CD4-positive, alpha-beta T cell treated with Interleukin-17A for 4 hours (primary cell): ENCODE data around the gene PIAS1.
"Not testable (repeated sequence)": the region's sequence is repeated elsewhere in the genome, so short reads cannot be mapped to it uniquely, and the experiment has no call there.

Experiments
- DNase-seq: peaks from one replicate; pipeline ENCODE4 v3.0.0-alpha.2; 2020; ENCODE audit warnings: mixed read lengths

The PIAS1 gene

GRCh38 chr15:68130851-68131250 lies 76.7 kb downstream of the PIAS1 start:
- DNase-seq: no peak

- DNase-seq: no peak
Measured at GRCh38 chr15:68137096-68137495, 83.0 kb downstream of the PIAS1 start.

GRCh38 chr15:68143129-68143528 lies 89.0 kb downstream of the PIAS1 start:
- no peak for DNase-seq

- DNase-seq: no peak
Measured at GRCh38 chr15:68143785-68144184, 89.7 kb downstream of the PIAS1 start.

- DNase-seq: no peak
Measured at GRCh38 chr15:68145706-68146105, 91.6 kb downstream of the PIAS1 start.

- DNase-seq: no peak
Measured at GRCh38 chr15:68148039-68148438, 93.9 kb downstream of the PIAS1 start.

- no peak for DNase-seq
Measured at GRCh38 chr15:68149059-68149458, 94.9 kb downstream of the PIAS1 start.

- no peak for DNase-seq
Measured at GRCh38 chr15:68150187-68150586, 96.1 kb downstream of the PIAS1 start.

GRCh38 chr15:68151277-68151676 lies 97.2 kb downstream of the PIAS1 start:
- DNase-seq: no peak

GRCh38 chr15:68152342-68152741 lies 98.2 kb downstream of the PIAS1 start:
- DNase-seq: no peak

GRCh38 chr15:68154923-68155559 lies 100.9 kb downstream of the PIAS1 start:
- DNase-seq: peak; percentile 27

GRCh38 chr15:68157074-68157473 lies 103.0 kb downstream of the PIAS1 start:
- no peak for DNase-seq

- no peak for DNase-seq
Measured at GRCh38 chr15:68158046-68158628, 104.0 kb downstream of the PIAS1 start.

- DNase-seq: no peak
Measured at GRCh38 chr15:68163191-68163590, 109.1 kb downstream of the PIAS1 start.

GRCh38 chr15:68166847-68167246 lies 112.7 kb downstream of the PIAS1 start:
- DNase-seq: no peak

GRCh38 chr15:68172037-68172436 lies 117.9 kb downstream of the PIAS1 start:
- not testable (repeated sequence) for DNase-seq

- no peak for DNase-seq
Measured at GRCh38 chr15:68173119-68173518, 119.0 kb downstream of the PIAS1 start.

- no peak for DNase-seq
Measured at GRCh38 chr15:68175526-68175925, 121.4 kb downstream of the PIAS1 start.

GRCh38 chr15:68176601-68177000 lies 122.5 kb downstream of the PIAS1 start:
- DNase-seq: no peak

- no peak for DNase-seq
Measured at GRCh38 chr15:68177742-68178141, 123.6 kb downstream of the PIAS1 start.

GRCh38 chr15:68183616-68184315 lies 129.7 kb downstream of the PIAS1 start:
- no peak for DNase-seq

- DNase-seq: no peak
Measured at GRCh38 chr15:68184616-68185480, 130.7 kb downstream of the PIAS1 start.

- DNase-seq: no peak
Measured at GRCh38 chr15:68186671-68187397, 132.7 kb downstream of the PIAS1 start.
